Lower leg skin (tissue), 4 donors: ENCODE data around the gene NCKAP5. TPM values are rescaled to one million over a fixed set of nuclear protein-coding genes. Genes with fewer than 3 reads are reported as not detected.

Source experiments
- DNase-seq, 2 donors: peaks; one replicate each; pipeline ENCODE4 v3.0.0-alpha.2; 2019; ENCODE audit warnings: low spot score in 2 of 2
- H3K4me3 ChIP-seq: fragments of 200-600 bp; sonication (generic); 2 replicates; pipeline ENCODE4 v1.5.1; 2017; ENCODE audit warnings: mild to moderate bottlenecking, low read depth; ENCODE audit not compliant: poor library complexity, severe bottlenecking
- POLR2A ChIP-seq, 2 donors: fragments of 450-650 bp; IDR thresholded peaks; one replicate each; pipeline ENCODE4 v1.6.1; 2016 to 2017; ENCODE audit warnings: antibody characterized with exemption in 2 of 2, mild to moderate bottlenecking in 1 of 2, moderate library complexity in 1 of 2
- WGBS, 2 donors: methylation state at CpG; one replicate each; pipeline ENCODE4 v1.1.5; 2018; 5-methylcytosine and 5-hydroxymethylcytosine counted together
- intact Hi-C: fragments of 100-400 bp; cut with DNase I; formaldehyde crosslinking; loops from one replicate; pipeline ENCODE4 v1.15.0; 2023; ENCODE audit warnings: low total_unique reads
- total RNA-seq, 4 donors: library from RNA; depleted of rRNA; stranded (reverse); fragments of >200 nt; gene quantifications; one replicate each; pipeline ENCODE4 v1.1.0, GENCODE V29; 2016
- TF ChIP-seq, protein P1 (sequence below), 3 donors: fragments of 450-650 bp; IDR thresholded peaks; one replicate each; pipeline ENCODE4 v1.5.1; 2016; ENCODE audit warnings: antibody characterized with exemption in 3 of 3, mild to moderate bottlenecking in 3 of 3, moderate library complexity in 2 of 3

The NCKAP5 gene
- total RNA-seq, 4 donors from 2014 or later: 2.0 to 5.1 (median 3.6) TPM

DNA sequence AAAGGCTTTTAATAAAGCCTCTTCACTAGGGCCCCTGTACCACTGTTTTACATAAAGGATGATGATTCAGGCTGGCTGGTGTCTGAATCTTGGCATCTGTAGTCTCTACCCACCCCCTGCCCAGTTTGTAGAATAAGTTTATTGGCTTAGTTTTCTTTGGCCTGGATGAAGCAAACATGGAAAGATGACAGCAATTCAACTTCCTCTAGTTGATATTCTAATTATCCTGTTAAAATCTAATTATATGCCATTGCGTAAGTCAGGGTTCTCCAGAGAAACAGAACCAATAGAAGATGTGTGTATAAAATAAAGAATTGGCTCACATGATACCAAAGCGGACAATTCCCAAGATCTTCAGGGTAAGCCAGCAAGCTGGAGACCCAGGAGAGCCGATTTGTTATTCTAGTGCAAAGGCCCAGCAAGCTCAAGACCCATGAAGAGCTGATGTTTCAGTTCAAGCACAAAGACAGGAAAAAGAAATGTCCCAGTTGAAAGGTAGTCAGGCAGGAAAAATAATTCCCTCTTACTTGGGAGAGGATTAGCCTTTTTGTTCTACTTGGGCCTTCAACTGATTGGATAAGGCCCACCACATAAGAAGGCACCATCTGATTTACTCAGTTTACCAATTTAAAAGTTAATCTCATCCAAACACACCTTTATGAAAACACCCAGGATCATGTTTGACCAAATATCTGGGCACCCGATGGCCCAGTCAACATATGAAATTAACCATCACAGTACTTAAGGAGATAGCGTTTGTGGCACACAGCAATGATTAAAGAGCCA is 815.6 kb downstream of the NCKAP5 start:
- no peak overlapping the region for H3K4me3 ChIP-seq
- TF ChIP-seq, protein P1, sequence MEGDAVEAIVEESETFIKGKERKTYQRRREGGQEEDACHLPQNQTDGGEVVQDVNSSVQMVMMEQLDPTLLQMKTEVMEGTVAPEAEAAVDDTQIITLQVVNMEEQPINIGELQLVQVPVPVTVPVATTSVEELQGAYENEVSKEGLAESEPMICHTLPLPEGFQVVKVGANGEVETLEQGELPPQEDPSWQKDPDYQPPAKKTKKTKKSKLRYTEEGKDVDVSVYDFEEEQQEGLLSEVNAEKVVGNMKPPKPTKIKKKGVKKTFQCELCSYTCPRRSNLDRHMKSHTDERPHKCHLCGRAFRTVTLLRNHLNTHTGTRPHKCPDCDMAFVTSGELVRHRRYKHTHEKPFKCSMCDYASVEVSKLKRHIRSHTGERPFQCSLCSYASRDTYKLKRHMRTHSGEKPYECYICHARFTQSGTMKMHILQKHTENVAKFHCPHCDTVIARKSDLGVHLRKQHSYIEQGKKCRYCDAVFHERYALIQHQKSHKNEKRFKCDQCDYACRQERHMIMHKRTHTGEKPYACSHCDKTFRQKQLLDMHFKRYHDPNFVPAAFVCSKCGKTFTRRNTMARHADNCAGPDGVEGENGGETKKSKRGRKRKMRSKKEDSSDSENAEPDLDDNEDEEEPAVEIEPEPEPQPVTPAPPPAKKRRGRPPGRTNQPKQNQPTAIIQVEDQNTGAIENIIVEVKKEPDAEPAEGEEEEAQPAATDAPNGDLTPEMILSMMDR (IDR thresholded peaks at IDR 0.05): no peak
- TF ChIP-seq POLR2A (IDR thresholded peaks at IDR 0.05): no peak
- DNase-seq: no peak
- WGBS, 2 donors: 77 to 81% methylated on average over 5 of the region's 5 CpGs
- intact Hi-C loops: no loop called here

DNA sequence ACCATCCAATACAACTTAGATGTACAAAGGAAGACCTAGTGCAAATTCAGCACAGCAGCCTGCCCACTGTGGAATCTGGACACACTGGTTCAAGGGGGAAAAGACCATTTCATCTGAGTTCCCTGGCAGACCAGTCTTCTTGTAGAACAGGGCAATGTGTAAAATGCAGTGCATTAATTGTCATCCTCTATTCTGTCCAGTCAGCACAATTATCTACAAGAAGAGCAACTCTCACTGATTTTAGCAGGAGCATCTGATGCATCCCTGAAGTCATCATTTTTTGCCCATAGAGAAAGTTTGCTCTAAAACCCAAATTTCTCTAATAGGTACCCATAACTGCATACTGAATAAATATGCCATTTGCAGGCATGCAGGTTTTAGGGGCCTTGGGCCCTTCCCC is 816.4 kb downstream of the NCKAP5 start:
- H3K4me3 ChIP-seq: no peak overlapping the region
- no peak for TF ChIP-seq POLR2A (IDR thresholded peaks at IDR 0.05)
- TF ChIP-seq, protein P1 (IDR thresholded peaks at IDR 0.05): no peak
- intact Hi-C loops: no loop called here
- no peak for DNase-seq

DNA sequence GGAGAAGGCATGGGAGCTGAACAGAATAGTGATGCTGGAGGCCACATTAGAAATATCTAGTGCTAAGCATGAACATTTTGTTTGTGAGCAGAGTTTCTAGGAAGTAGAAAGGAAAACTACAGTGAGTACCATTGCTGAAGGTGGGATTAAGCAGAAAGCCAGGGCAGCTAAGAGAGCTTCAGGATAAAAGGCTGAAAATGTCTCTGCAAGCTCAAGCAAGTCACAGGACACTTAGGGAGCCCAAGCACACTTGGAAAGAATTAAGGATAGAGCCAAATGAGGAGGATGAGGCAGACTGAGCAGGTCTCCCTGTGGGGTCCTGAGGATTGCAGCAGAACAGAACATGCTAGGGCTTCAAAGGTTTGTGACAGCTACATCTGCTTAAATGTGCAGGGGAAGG is 817.7 kb downstream of the NCKAP5 start:
- TF ChIP-seq, protein P1 (IDR thresholded peaks at IDR 0.05): no peak
- TF ChIP-seq POLR2A (IDR thresholded peaks at IDR 0.05): no peak
- intact Hi-C loops: no loop called here
- DNase-seq: no peak
- no peak overlapping the region for H3K4me3 ChIP-seq

DNA sequence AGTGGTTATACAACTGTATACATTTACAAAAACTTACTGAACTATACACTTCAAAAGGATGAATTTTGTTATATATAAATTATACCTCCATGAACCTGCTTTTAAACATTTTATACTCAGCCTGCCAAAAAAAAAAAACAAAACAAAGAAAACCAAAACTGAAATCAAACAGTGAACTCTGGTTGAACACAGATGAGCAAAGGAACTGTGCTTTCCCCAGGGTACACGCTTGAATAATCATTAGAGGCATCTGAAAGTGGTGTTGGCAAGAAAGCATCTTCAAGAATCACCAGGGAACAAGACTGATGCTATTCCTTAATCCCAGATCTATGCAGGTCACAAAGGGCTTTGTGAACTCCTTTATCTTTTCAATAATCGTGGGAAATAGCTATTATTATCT is 821.2 kb downstream of the NCKAP5 start:
- no peak overlapping the region for H3K4me3 ChIP-seq
- intact Hi-C loops: no loop called here
- no peak for DNase-seq
- no peak for TF ChIP-seq POLR2A (IDR thresholded peaks at IDR 0.05)
- TF ChIP-seq, protein P1 (IDR thresholded peaks at IDR 0.05): no peak
- 63 to 76% methylated on average over 2 of the region's 2 CpGs for WGBS, 2 donors

DNA sequence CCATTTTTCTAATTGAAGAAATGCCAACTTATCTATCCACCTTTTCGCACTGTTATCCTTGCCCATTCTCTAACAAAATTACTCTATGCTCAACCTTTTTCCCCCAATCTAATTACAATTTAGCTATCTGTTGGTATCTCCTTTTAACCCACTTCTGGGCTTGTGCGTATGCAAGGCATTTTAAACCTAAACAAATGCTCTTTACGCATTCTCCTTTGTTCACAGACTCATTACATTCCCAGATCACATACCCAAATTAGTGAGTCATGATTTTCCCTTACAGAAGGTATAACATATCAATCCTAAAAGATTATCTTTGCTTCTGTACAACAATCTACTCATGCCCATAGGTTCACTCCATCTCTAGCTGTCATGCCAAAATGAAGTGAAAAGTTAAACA is 826.5 kb downstream of the NCKAP5 start:
- DNase-seq: no peak
- intact Hi-C loops: no loop called here
- TF ChIP-seq POLR2A (IDR thresholded peaks at IDR 0.05): no peak
- TF ChIP-seq, protein P1 (IDR thresholded peaks at IDR 0.05): no peak
- H3K4me3 ChIP-seq: no peak overlapping the region
- 94 to 95% methylated on average over 3 of the region's 3 CpGs for WGBS, 2 donors
